HEK293 (cell line): Measurements from ENCODE around the gene SNCB.

Experiments
- CTCF ChIA-PET: fragments of 350-600 bp; formaldehyde crosslinking; extraction: SDS; loops from one replicate; lab custom pipeline; 2021; ENCODE audit warnings: antibody characterized with exemption; lab: Yijun Ruan, JAX
- POLR2A ChIA-PET: fragments of 300-600 bp; formaldehyde crosslinking; extraction: SDS; loops from one replicate; lab custom pipeline; 2020; ENCODE audit warnings: antibody characterized with exemption, inconsistent platforms; lab: Yijun Ruan, JAX
- H3K27ac ChIP-seq: fragments of 200-500 bp; sonication (Bioruptor generic); 2 replicates; pipeline ENCODE4 v1.5.1; 2014; ENCODE audit warnings: low read depth, low read length, control low read depth, inconsistent platforms; ENCODE audit errors: extremely low read depth
- H3K36me3 ChIP-seq, 2 experiments: fragments of 200-500 bp in 1 of 2; sonication (Bioruptor generic) in 1 of 2; 1 replicate in 1 of 2; 2 replicates in 1 of 2; pipeline ENCODE4 v1.5.1; 2014 to 2017; ENCODE audit warnings: inconsistent platforms in 2 of 2, low read length in 2 of 2; ENCODE audit not compliant: control insufficient read depth in 2 of 2, insufficient read depth in 1 of 2
- H3K4me1 ChIP-seq: fragments of 200-500 bp; sonication (Bioruptor generic); 2 replicates; pipeline ENCODE4 v1.5.1; 2014; ENCODE audit warnings: mild to moderate bottlenecking, low read length, inconsistent platforms; ENCODE audit not compliant: control insufficient read depth, insufficient read depth
- H3K4me3 ChIP-seq: 2 replicates; pipeline ENCODE4 v1.5.1; 2011; ENCODE audit warnings: low read depth, mild to moderate bottlenecking, control low read depth, low read length, moderate library complexity
- H3K9me3 ChIP-seq: fragments of 200-500 bp; sonication (Bioruptor generic); 2 replicates; pipeline ENCODE4 v1.5.1; 2014; ENCODE audit warnings: low read depth, low read length, inconsistent platforms; ENCODE audit not compliant: control insufficient read depth, insufficient read depth
- EGR2 ChIP-seq: fragments of 450-650 bp; formaldehyde crosslinking; IDR thresholded peaks from 2 replicates; pipeline ENCODE4 v1.5.1; 2016; ENCODE audit warnings: low read depth, missing biosample characterization, missing genetic modification characterization
- GLIS1 ChIP-seq: fragments of 450-650 bp; formaldehyde crosslinking; IDR thresholded peaks from 2 replicates; pipeline ENCODE4 v1.5.1; 2016; ENCODE audit warnings: missing biosample characterization, missing genetic modification characterization
- HOXC10 ChIP-seq: sonication (generic); formaldehyde crosslinking; IDR thresholded peaks from 2 replicates; pipeline ENCODE4 v1.8.1; 2023; ENCODE audit warnings: mild to moderate bottlenecking, missing genetic modification reagents
- SP7 ChIP-seq: fragments of 450-650 bp; formaldehyde crosslinking; IDR thresholded peaks from 2 replicates; pipeline ENCODE4 v1.5.1; 2016; ENCODE audit warnings: missing biosample characterization, missing genetic modification characterization
- ZBTB21 ChIP-seq: fragments of 450-650 bp; formaldehyde crosslinking; IDR thresholded peaks from 2 replicates; pipeline ENCODE4 v1.5.1; 2017; ENCODE audit warnings: missing biosample characterization, missing genetic modification characterization
- ZFHX2 ChIP-seq: fragments of 450-650 bp; formaldehyde crosslinking; conservative IDR thresholded peaks from 2 replicates; pipeline ENCODE4 v1.5.1; 2016; ENCODE audit warnings: missing biosample characterization, missing genetic modification characterization
- ZNF10 ChIP-seq: fragments of 450-650 bp; formaldehyde crosslinking; IDR thresholded peaks from 2 replicates; pipeline ENCODE4 v1.5.1; 2017; ENCODE audit warnings: missing biosample characterization, missing genetic modification characterization
- ZNF148 ChIP-seq: fragments of 450-650 bp; formaldehyde crosslinking; IDR thresholded peaks from 2 replicates; pipeline ENCODE4 v1.5.0; 2017; ENCODE audit warnings: missing biosample characterization, missing genetic modification characterization, borderline replicate concordance
- ZNF16 ChIP-seq: fragments of 450-650 bp; formaldehyde crosslinking; IDR thresholded peaks from 2 replicates; pipeline ENCODE4 v1.5.1; 2016; ENCODE audit warnings: low read depth, missing biosample characterization, missing genetic modification characterization
- ZNF214 ChIP-seq: fragments of 450-650 bp; formaldehyde crosslinking; IDR thresholded peaks from 2 replicates; pipeline ENCODE4 v1.5.1; 2017; ENCODE audit warnings: missing biosample characterization, mild to moderate bottlenecking, missing genetic modification characterization, borderline replicate concordance
- ZNF280C ChIP-seq: fragments of 450-650 bp; formaldehyde crosslinking; IDR thresholded peaks from 2 replicates; pipeline ENCODE4 v1.5.1; 2016; ENCODE audit warnings: missing biosample characterization, missing genetic modification characterization
- ZNF302 ChIP-seq: fragments of 450-650 bp; formaldehyde crosslinking; IDR thresholded peaks from 2 replicates; pipeline ENCODE4 v1.5.1; 2016; ENCODE audit warnings: missing biosample characterization, missing genetic modification characterization, low read depth
- ZNF335 ChIP-seq: fragments of 450-650 bp; formaldehyde crosslinking; conservative IDR thresholded peaks from 2 replicates; pipeline ENCODE4 v1.5.1; 2016; ENCODE audit warnings: missing biosample characterization, missing genetic modification characterization
- ZNF623 ChIP-seq: fragments of 450-650 bp; formaldehyde crosslinking; IDR thresholded peaks from 2 replicates; pipeline ENCODE4 v1.5.1; 2016; ENCODE audit warnings: missing biosample characterization, missing genetic modification characterization
- ZNF645 ChIP-seq: fragments of 450-650 bp; formaldehyde crosslinking; IDR thresholded peaks from 2 replicates; pipeline ENCODE4; 2016; ENCODE audit warnings: missing biosample characterization, missing genetic modification characterization

SNCB gene

GRCh38 chr5:176643491-176644219 is 13.3 kb upstream of the SNCB start:
- H3K36me3 ChIP-seq, result no peaks in the 10 kb centered on the region
- no peak overlapping the region for H3K27ac ChIP-seq
- H3K4me1 ChIP-seq, result 0 out of 2 replicates have a peak, but pooled peaks cover 2% of the 10 kb centered on the region
- CTCF ChIA-PET, result interaction anchor here (0.6 kb wide), 1 partner anchor 17 kb away, joined by 3 read pairs; no protein-coding TSS in a partner anchor
- no peaks in the 10 kb centered on the region for H3K9me3 ChIP-seq
- no peak for TF ChIP-seq ZBTB21 (tag by site-specific recombination)
- TF ChIP-seq GLIS1, result peak; percentile 63
- POLR2A ChIA-PET, result no interaction called here
- no peak overlapping the region for H3K4me3 ChIP-seq

DNA sequence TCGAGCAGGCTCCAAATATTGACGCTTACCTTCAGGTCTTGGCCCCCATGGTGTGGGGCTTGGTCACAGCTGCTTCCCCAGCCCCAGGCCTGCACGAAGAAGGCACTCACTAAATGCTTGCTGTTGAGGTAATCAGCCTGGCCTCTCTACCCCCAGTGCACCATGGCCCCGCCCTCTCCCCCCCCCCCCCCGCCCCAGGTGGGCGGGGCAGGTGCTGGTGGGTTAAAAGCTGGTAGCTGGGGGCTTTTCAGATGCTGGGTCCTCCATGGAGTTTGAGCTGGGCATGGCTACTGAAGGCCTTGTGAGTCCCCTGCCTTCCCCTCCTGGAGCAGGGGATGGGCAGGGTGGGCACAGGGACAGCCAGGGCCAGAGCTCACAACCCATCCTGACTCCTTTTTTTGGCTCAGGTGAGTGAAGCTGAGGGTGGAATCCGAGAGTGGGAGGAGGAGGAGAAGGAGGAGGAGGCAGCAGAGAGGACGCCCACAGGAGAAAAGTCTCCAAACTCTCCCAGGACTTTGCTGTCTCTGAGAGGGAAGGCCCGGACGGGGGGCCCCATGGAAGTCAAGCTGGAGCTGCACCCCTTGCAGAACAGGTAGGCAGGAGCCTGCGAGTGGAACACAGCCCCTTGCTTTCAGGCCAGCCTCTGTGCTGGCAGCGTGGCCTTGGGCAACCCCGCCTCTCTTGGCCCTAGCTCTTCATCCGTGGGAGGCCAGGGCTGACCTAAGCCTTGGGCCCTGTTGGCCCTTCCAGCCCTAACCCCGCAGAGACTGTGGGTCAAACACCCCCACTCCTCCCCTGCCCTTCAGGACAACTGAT is 12.5 kb upstream of the SNCB start:
- no peak overlapping the region for H3K27ac ChIP-seq
- no peaks in the 10 kb centered on the region for H3K9me3 ChIP-seq
- H3K4me3 ChIP-seq, result no peak overlapping the region
- TF ChIP-seq ZNF335 (tag by site-specific recombination), result peak; percentile 79
- no peak for TF ChIP-seq HOXC10
- peak; percentile 68 for TF ChIP-seq EGR2
- TF ChIP-seq ZNF148, result no peak
- peak; percentile 77 for TF ChIP-seq ZFHX2 (tag by site-specific recombination)
- TF ChIP-seq ZNF280C (tag by site-specific recombination), result no peak
- TF ChIP-seq ZNF214, result no peak
- TF ChIP-seq SP7 (tag by site-specific recombination), result no peak
- no peak for TF ChIP-seq ZNF10
- TF ChIP-seq ZNF302 (tag by site-specific recombination), result no peak
- no peak for TF ChIP-seq ZNF16
- TF ChIP-seq GLIS1, result 0 out of 2 replicates have a peak, but pooled peaks have one; percentile 5
- ChIA-PET CTCF (interaction anchor here (0.6 to 1.2 kb wide), 2 partner anchors 34 to 227 kb away, joined by 3 read pairs; no protein-coding TSS in a partner anchor), POLR2A (interaction anchor here (0.6 kb wide), 1 partner anchor 14 kb away, joined by 3 read pairs; no protein-coding TSS in a partner anchor)
- H3K4me1 ChIP-seq, result no peaks in the 10 kb centered on the region
- H3K36me3 ChIP-seq, result no peaks in the 10 kb centered on the region

DNA sequence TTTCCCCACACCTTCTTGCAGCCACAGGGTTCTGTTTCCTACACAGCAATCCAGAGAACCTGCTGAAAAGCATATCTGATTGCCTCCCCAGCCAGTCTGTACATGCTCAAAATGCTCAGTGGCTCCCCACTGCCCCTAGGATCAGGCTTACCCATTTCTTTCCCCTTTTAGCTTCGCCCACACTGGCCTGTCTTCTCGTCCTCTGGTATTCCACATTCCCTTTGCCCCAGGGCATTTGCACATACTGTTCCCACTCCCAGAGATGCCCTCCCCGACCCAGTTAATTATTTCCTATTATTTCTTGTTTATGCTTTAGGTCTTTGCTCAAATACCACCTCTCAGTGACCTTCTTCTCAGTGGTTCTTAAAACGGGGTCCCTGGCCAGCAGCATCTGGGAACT is 10.3 kb upstream of the SNCB start:
- POLR2A ChIA-PET, result no interaction called here
- CTCF ChIA-PET, result no interaction called here
- Histone ChIP-seq H3K27ac (no peak overlapping the region), H3K9me3 (no peaks in the 10 kb centered on the region), H3K4me1 (no peaks in the 10 kb centered on the region), H3K36me3 (no peaks in the 10 kb centered on the region), H3K4me3 (no peak overlapping the region)
- TF ChIP-seq ZNF623 (tag by site-specific recombination), result peak; percentile 94
- TF ChIP-seq ZNF645 (tag by site-specific recombination), result no peak
